Lung microvascular endothelial cell (primary cell): ENCODE measurements around the gene NFIA. TPM values are rescaled to one million over a fixed set of nuclear protein-coding genes. Genes with fewer than 3 reads are reported as not detected.
"Not testable (repeated sequence)": the region's sequence is repeated elsewhere in the genome, so short reads cannot be mapped to it uniquely, and the experiment has no call there.

ENCODE experiments used
- DNase-seq, 2 donors: peaks; one replicate each; pipeline versions ENCODE4 v3.0.0 to v3.0.0-alpha.2; 2010; ENCODE audit warnings: low read depth in 2 of 2
- total RNA-seq: library from RNA; depleted of rRNA; stranded (reverse); fragments of >200 nt; gene quantifications from 2 replicates; pipeline ENCODE4 v1.2.1, GENCODE V29; 2014

NFIA gene
- total RNA-seq, 1 donor from 2014 or later: 14.3 TPM

DNA sequence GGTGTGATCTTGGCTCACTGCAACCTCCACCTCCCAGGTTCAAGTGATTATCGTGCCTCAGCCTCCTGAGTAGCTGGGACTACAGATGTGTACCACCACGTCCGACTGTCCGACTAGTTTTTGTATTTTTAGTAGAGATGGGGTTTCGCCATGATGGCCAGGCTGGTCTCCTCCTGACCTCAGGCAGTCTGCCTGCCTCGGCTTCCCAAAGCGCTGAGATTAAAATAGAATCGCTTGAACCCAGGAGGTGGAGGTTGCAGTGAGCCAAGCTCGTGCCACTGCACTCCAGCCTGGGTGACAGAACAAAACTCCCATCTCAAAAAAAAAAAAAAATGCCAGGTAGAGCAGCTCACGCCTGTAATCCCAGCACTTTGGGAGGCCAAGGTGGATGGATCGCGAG, 44.5 kb downstream of the NFIA start:
- DNase-seq: not testable (repeated sequence)

DNA sequence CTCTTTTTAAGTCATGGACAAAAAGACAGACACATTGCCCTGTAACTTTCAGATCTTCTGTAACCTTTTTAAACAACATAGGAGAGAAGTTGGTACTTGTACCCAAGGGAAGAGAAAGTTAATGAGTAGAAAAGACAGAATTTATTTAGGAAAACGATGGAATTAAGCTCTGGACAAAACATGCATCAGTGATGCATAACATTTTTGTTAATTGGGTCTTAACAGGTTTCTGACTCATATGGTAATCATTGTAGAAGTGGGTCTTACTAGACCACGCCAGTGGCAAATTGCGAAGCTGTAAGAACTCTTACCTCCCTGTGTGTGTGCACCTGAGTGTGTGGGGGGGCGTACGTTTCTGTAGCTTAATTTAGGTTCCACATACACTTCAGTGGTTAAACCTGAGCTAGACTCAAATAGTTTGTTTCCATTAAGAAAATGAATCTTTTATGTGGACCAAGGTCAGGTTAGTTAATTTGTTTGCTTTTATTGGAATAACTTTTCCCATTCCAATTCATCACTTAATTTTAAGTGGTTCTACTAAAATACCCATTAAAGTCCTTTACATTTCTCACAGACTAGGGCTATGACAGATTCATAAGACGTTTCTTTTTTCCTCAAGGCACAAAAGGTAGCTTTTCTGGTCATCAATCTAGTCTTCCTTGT, 48.1 kb downstream of the NFIA start:
- no peak for DNase-seq

DNA sequence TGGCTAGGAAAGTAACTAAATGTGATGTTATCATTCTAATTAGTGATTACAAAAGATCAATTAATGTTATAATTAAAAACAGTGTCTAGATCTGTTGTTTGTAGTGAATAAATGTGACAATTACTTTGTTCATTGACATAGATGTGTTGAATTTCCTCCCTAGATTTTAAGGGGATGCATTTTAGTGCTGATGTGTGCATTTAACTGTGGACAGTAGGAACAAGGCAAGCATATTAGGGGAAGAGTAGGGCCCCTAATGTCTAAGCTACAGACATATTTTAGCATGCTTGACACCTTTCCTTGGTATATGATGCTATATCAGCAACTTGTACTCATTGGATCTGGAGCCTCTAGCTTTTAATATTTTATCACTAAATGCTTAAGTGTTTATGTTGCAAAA, 48.9 kb downstream of the NFIA start:
- DNase-seq: no peak

DNA sequence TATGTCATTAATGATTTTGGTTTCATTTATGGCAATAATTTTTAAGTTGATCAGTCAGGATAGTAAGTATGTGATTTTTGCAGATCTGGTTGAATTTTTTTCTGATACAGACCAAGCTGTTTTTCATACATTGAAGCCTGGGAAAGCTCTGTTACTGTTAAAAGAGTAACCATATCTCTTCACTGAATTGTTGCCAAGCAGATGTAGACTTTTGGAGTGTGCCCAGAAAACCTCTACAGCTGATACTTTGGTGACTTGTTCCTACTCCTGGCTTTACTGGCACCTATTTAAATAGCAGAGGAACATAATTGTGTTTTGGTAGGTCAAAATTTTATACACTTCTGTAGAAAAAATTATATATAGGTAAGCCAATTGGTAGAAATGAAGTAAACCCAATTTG, 49.4 kb downstream of the NFIA start:
- DNase-seq: peak in 1 of 2 donors; percentile 51

DNA sequence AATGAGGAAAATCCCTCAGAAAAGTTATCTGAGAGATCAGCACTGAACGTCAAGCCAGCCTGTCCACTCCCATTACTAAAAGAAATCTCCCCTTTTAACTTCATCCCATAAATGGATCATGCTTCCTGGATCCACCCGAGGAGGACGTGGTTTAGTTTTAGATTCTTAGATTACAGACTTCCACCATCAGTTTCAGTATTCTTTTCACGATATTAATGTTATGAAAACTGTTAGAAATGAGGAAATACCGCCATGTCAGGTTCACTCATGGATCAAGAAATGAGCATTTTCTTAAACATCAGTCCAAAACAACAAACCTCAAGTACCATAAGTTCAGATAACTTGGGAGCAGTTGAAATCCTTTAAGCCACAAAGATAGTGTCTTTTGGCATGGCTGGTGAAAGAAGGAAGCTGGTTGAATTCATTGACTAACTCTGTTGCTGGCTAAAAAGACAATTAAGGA, 49.8 kb downstream of the NFIA start:
- peak in 1 of 2 donors; percentile 35 for DNase-seq

DNA sequence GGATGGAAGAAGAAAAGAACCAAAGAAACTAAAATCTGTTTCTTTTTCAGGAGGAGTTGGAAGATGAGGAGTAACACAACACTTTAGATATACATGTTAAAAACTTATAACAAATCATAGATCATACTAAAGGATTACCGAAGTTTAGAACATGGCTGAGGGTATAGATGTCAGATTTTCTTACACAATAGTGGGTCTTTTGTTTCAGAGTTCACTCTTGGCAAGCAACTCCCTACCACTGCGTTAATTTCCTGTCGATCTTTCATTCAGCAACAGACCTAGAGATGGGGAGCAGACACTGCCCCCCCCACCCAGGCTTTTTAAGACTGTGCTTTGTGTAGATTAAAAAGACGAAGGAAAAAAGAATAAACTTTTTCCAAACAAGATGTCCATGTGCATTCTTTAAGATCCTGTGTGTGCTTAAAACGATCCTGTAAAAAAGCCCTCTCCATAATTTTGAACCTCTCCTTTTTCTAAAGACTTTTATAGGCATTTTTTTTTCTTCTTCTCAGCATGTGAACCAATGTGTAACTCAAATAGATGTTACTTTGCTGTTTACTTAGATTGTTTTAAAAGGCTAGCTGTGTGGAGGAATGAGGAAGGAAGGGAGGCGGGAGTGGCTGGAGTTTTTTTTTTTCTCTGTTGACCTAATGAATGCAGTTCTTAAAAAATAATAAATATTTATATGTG, 50.4 kb downstream of the NFIA start:
- peak; percentile 73 to 85 for DNase-seq

DNA sequence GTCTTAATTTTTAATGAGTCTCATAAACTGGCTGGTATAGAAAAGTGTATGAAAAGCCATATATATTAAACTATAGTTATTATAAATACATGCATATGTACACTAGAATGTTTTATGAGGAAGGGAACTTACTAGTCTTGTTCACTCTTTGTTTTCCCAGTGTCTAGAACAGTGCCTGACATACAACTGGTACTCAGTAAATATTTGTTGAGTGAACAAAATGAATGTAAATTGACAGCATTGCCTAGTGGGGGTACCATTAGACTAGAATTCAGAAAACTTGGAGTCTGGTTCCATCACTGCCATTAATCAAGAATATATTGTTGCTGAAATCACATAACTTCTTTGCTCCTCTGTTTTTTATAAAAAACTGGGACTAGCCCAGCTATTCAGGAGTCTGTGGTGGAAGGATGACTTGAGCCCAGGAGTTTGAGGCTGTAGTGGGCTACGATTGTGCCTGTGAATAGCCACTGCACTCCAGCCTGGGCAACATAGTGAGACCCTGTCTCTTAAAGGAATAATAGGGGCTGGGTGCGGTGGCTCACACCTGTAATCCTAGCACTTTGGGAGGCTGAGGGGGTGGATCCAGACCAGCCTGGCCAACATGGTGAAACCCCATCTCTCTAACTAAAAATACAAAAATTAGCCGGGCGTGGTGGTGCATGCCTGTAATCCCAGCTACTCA, 51.1 kb downstream of the NFIA start:
- DNase-seq: no peak

DNA sequence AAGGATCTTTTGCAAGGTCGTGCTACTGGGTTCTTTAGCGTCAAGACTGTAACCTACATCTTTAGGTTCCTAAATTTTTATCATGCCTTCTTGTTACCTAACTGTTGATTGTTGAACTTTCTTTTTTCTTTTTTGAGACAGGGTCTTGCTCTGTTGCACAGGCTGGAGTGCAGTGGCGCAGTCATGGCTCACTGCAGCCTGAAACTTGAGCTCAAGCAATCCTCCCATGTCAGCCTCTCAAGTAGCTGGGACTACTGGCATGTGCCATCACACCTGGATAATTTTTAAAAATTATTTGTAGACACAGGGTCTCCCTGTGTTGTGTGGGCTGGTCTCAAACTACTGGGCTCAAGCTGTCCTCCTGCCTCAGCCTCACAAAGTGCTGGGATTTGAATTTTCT, 52.9 kb downstream of the NFIA start:
- no peak for DNase-seq

DNA sequence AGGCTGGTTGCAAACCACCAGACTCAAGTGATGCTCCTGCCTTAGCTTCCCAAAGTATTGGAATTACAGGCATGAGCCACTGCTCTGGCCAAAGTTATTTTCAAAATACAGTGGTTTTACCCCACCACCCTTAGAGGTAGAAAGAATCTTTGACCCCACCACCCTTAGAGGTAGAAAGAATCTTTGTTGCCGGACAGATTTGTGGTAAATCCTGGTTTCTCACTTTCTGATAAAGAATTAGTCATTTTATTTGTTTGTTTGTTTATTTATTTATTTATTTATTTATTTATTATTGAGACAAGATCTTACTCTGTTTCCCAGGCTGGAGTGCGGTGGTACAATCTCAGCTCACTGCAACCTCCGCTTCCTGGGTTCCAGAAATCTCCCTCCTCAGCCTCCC, 55.9 kb downstream of the NFIA start:
- no peak for DNase-seq

DNA sequence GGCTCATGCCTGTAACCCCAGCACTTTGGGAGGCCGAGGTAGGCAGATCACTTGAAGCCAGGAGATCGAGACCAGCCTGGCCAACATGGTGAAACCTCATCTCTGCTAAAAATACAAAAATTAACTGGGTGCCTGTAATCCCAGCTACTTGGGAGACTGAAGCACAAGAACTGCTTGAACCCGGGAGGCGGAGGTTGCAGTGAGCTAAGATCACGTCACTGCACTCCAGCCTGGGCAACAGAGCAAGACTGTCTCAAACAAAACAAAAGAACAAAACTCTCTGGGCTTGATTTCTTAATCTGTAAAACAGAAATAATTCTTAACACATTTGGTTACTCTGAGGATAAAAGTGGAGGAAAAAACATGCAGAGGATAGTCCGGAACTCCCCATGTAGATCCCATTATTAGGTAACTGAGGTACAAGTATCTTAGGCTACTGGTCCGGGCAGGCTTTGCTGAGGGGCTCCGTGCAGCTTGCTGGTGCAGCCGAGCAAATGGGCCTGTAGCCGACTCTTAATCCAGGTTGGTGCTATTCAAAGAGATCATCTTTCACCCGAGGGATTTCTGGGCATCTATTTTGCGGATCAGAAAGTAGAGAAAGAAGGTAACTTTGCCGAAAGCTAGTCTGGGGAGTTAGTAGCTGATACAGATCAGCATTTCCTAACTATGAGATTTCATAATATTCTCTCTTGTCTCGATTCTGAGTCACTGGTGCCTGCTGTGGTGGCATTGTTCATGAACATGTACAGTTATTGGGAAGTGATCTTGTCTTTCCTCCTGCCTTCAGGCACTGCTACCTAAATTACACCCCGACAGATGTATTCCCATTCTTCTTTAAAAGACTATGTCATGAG, 56.8 kb downstream of the NFIA start:
- DNase-seq: peak; percentile 72 to 73

DNA sequence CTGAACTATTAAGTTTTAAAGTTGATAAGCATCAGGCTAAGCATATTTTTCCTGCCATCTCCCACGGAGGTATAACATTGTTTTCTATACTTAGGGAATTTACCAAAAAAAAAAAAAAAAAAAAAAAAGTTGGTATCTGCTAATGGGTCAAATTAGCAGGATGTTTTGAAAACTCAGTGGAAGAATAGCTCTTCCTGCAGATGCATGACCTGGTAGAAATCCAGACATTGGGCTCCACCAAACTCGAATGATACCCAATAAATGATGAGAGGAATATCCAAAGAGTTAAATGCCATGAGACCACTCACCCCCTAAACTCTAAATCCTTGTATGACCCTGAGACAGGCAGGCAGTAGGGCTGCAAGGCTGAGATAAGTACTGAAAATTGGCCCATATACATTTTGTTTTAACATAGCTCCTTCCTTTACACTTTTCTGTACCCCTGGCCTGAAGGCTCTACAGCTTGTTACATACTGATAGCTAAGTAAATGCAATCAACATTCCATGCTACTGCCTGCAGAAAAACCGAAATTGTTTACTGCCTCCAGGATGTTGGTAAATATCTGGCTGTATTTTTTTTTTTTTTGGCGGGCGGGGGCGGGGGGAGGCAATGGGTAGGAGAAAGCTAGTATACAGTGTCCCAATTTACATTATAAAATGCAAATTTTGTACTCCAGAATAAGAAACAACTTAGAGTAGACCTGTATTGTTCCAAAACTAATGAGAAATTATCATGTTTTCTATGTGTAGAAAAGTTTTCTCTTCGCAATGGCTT, 57.6 kb downstream of the NFIA start:
- peak in 1 of 2 donors; percentile 57 for DNase-seq

DNA sequence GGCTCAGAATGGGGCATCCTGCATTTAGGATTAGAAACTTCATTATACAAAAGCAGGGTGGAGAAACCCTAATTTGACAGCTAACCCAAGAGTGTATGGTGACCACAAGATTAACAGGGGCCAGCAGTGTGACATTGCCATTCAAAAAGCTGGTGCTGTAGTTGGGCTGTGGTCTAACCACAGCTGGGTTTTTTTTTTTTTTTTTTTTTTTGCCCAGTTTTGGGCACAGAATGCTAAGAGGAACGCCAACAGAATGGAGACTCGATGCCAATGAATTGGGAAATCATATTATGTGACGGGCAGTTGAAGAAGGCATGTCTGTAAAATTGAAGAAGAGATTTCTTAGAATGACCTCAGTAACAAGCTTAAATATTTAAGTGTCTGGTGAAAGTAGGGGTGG, 58.4 kb downstream of the NFIA start:
- DNase-seq: no peak

DNA sequence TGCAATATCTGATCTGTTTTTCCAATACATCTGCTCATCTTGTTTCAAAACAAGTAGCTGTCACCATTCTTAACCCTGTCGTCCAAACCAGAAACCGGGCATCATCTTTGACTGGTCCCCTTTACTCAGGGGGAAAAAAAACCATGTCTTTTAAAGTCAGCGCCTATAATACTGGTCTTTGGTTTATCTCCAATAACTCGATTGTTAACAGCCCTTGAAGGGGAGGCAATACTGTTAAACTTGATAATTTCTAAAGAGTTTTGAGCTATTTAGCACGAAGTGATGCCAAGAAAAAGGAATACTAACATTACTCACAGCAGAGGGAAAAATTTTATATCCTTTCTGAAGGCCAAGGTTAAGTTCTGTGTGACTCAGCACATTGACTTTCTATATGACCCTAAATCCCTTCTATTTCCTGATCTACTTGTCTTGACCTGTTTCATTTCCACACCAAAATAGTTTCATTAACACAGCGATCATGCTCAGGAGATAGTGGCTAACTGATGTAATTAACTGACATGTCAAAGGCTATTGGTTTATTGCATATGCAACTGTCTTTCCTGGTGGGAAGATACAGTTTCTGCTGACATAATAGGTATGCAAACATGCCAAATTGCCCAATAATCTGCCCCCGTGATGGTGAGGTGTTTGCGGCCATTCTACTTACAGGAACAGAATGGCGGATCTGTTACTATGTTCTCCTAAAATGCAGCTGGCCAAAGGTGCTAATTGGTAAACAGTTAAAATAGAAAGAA, 59.1 kb downstream of the NFIA start:
- DNase-seq: peak; percentile 76 to 79

DNA sequence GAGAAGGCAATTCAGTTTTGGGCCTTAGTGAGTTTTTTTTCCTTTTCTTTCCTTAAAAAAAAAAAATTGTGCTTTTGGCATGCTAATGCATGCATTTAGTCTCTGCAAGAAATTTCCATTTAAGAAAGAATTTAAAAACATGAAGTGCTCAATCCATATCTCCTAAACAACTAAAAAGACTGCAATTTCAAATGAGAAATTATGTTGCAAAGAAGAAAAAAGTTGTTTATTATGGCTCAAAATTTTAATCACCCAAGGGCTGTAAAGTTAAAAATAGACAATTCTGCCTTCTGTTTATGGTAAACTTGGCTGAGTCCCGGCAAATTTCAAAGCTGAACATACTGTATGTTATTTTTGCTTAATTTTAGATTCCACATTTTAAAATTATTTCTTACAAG, 59.7 kb downstream of the NFIA start:
- DNase-seq: no peak

DNA sequence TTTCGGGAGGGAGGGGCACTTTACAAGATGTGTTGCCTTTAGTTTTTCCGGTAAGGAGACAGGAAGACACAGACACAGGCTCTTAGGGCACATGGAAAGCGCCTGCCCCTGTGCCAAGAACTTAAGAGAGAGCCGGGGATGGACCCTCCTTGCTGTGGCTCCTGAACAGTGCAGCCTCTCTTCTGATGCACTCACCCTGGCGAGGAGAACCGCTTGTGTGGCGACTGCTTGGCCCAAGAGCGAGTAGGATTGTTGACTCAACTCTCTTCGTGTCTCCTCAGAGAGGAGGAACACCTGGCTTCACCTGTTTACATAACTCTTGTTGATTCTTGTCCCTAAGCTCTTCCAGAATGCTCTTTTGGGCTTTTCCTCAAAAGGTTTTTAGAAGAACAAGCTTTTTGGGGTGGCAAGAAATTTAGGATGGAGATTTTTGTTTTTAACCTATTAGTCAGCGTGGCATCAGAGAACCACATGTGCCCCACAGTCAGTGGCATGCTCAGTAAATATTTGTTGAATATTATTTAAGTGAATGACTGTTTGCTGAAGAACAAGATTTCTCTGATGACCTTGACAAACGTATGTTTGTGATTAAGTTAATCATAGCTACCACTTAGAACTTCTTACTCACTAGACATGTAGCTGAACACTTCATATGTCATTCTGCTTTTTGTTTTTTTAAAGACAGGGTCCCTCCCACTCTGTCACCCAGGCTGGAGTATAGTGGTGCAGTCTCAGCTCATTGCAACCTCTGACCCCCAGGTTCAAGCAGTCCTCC, 60.6 kb downstream of the NFIA start:
- DNase-seq: no peak

DNA sequence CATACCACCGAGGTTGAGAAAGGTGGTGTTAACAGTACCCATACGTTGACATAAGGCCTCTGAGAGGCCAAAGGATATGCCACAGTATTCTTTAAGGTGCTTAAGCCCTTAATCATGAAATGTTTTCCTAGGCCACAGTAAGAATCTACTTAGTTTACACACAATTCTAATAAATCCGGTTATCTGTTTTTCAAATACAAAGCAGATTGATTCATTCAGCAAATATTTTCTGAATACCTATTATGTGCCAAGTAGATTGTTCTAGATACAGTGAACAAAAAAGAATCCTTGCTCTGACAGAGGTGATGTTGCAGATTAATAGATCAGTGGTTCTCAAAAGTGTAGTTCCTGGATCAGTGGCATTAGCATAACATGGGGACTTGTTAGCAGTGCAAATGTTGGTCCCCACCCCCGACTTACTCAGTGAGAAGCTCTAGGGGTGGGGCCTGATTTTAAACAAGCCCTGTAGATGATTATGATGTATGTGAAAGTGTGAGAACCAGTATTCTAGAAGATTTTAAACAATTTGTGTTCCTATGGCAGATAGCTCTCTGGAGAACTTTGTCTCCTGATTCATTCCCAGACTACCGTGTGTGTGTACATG, 61.6 kb downstream of the NFIA start:
- DNase-seq: no peak

DNA sequence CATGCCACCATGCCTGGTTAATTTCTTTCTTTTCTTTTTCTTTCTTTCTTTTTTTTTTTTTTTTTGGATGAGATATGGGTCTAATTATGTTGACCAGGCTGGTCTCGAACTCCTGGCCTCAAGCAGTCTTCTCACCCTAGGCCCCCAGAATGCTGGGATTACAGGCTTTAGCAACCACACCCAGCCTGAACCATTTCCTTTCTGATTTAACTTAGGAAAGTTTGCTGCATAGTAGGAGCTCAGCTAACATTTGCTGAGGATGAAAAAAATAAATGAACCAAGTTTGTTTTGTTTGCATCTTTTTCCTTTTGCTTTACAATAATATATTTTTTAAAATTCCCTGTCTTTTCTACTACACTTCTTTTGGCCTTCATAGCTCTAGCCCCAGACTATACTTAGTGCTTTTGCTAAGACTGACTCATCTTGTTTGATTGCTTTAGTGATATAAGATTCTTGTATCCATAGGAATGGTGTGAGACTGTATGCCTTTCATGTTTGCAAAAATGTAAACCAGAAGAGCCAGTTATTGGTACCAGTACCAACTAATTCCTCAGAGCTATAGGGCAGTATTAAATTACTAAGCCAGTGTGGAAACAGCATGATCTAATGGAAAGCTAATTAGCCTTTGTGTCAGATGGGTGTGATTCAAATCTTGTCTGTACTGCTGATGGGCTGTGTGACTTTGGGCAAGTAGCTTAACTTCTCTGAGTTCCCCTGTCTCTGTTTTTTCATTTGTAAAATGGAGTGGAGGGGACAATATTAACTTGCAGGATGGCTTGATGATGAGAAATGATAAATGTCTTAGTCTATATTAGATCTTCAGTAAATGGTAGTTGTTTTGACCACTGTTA, 66.9 kb downstream of the NFIA start:
- no peak for DNase-seq

DNA sequence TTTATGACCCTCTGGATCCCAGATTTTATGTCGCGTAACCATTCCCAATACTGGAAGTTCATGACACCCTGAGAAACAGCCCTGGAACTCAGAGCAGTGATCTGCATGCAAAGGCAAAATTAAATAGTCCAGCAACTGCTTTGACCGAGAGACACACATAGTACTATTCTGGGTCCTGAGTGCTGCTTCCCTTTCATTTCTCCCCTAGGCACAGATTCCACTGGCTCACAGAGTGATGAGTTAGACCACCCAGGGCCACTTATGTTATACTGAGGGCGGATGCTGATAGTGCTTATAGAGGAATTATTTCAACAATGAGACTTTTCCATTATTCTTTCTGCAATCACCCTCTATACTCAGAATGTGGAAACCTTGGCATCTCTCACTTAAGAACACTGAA, 69.2 kb downstream of the NFIA start:
- no peak for DNase-seq
